ENCODE measurements around the gene SMIM38. TPM values are rescaled to one million over a fixed set of nuclear protein-coding genes. Genes with fewer than 3 reads are reported as not detected.

SMIM38 gene
- polyA plus RNA-seq, 1 experiment: 0.09 TPM

DNA sequence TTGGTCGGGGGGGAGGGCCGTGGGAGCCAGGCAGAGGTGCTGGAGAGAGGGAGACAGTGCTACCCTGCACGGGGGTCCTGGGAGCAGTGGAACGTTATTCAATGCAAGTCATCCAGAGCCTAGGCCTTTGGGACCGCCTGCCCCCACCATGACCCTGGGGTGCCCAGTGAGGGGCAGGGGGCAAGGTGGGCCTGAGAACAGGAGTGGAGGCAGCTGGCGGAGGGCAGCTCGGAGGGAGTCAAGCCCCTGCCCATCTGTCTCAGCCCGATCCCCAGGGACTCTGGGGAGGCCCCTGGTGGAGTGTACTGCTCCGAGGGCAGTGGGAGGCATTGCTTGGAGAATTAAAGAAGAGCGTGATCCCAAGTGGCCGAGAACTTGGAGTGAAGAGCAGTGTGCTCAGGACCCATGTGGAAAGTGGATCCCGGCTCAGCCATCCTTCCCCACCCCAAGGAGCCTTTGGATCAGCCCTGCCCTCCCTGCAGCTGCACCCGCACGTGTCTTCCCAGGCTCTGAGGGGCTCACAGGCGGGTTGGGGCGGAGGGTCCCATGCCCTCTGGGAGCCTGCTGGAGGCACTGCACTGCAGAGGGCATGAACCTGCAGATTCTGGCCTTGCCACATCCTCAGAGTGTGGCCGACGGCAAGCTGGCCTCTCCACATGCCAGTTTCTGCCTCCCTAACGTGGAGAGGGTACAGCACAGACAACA is 34.0 kb upstream of the SMIM38 start:
- CTCF ChIA-PET: no interaction called here
- TF ChIP-seq, protein P1, sequence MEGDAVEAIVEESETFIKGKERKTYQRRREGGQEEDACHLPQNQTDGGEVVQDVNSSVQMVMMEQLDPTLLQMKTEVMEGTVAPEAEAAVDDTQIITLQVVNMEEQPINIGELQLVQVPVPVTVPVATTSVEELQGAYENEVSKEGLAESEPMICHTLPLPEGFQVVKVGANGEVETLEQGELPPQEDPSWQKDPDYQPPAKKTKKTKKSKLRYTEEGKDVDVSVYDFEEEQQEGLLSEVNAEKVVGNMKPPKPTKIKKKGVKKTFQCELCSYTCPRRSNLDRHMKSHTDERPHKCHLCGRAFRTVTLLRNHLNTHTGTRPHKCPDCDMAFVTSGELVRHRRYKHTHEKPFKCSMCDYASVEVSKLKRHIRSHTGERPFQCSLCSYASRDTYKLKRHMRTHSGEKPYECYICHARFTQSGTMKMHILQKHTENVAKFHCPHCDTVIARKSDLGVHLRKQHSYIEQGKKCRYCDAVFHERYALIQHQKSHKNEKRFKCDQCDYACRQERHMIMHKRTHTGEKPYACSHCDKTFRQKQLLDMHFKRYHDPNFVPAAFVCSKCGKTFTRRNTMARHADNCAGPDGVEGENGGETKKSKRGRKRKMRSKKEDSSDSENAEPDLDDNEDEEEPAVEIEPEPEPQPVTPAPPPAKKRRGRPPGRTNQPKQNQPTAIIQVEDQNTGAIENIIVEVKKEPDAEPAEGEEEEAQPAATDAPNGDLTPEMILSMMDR (IDR thresholded peaks at IDR 0.05; ENCODE audit: low read depth, low read length): no peak
- POLR2A ChIA-PET: no interaction called here

DNA sequence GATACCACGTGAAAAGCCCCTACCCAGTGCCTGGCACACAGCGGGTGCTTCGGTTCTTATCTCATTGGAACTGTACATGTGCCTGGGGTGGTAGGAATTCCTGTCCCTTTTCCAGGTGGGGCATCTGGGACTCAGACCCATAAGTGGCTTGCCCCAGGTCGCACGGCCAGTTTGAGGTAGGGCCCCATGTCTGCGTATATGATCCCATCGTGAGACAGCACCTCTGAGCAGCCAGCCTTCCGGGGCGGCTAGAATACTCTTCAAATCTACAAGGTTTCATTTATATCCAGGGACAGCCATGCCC is 33.5 kb upstream of the SMIM38 start:
- no peak overlapping the region for H3K4me3 ChIP-seq (ENCODE audit: low read depth, low read length)
- TF ChIP-seq, protein P1 (IDR thresholded peaks at IDR 0.05; ENCODE audit: low read depth, low read length): no peak
- no peak for DNase-seq (ENCODE audit: low read depth, low spot score)
- POLR2A ChIA-PET: interaction anchor here (1.5 kb wide), 1 partner anchor 44 kb away, joined by 3 read pairs; no protein-coding TSS in a partner anchor
- peaks cover 17% of the 10 kb centered on the region for H3K9me3 ChIP-seq (ENCODE audit: control insufficient read depth, insufficient read depth, low read length)
- H3K27me3 ChIP-seq (ENCODE audit: control insufficient read depth, insufficient read depth, low read length): no peaks in the 10 kb centered on the region
- no peak overlapping the region for H3K27ac ChIP-seq (ENCODE audit: low read depth, low read length)
- CTCF ChIA-PET: interaction anchor here (1.5 kb wide), 1 partner anchor 9 kb away, joined by 5 read pairs; no protein-coding TSS in a partner anchor

More for the DNA sequence above, 34.0 kb upstream of the SMIM38 start:
- no peak for DNase-seq (ENCODE audit: low read depth, low spot score)
- Histone ChIP-seq H3K27me3 (ENCODE audit: control insufficient read depth, insufficient read depth, low read length) (no peaks in the 10 kb centered on the region), H3K27ac (ENCODE audit: low read depth, low read length) (no peak overlapping the region), H3K4me3 (ENCODE audit: low read depth, low read length) (no peak overlapping the region), H3K9me3 (ENCODE audit: control insufficient read depth, insufficient read depth, low read length) (peaks cover 16% of the 10 kb centered on the region)

DNA sequence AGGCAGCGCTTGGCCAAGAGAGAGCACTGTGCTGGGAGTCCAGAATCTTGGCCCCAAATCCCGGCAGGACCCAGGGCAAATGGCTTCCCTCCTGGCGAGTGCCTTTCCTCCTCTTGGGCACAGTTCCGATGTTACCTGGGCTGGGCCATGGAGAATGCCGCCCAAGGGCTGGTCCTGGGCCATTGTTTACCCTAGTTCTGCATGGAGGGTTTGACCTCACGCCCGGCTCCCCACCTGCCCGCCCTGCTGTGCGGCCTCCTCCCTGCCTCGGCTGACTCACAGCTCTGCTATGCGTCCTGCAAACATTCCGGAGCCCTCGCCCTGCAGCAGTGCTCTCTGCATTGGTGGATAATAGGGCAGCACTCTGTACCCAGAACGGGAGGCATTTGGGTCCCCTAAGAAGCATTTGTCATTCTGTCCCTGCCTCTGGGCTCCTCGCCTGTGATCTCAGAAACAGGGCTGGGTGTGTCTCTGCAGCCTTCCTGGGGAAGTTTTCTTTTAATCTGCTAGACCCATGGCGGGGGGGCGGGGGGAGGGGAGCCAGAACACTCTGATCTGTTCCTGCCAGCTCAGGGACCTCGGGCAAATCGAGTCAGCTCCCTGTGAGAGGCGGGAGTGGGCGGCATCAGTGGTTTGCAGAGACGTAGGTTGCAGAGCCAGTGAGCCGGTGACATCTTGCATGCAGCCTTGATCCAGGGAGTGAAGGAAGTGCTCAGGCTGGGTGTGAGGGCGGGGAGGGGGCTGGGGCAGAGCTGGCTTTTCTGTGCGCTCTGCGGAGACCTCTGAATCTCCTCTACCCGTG is 32.9 kb upstream of the SMIM38 start:
- Histone ChIP-seq H3K27me3 (ENCODE audit: control insufficient read depth, insufficient read depth, low read length) (no peaks in the 10 kb centered on the region), H3K9me3 (ENCODE audit: control insufficient read depth, insufficient read depth, low read length) (peaks cover 20% of the 10 kb centered on the region), H3K27ac (ENCODE audit: low read depth, low read length) (no peak overlapping the region), H3K4me3 (ENCODE audit: low read depth, low read length) (no peak overlapping the region)
- ChIA-PET POLR2A (interaction anchor here (0.5 to 1.5 kb wide), 4 partner anchors 44 to 773 kb away, joined by 3 to 4 read pairs (median 4); no protein-coding TSS in a partner anchor), CTCF (interaction anchor here (1.0 to 1.5 kb wide), 2 partner anchors 9 to 170 kb away, joined by 3 to 5 read pairs; no protein-coding TSS in a partner anchor)
- DNase-seq (ENCODE audit: low read depth, low spot score): peak; percentile 33
- TF ChIP-seq, protein P1 (IDR thresholded peaks at IDR 0.05; ENCODE audit: low read depth, low read length): no peak

DNA sequence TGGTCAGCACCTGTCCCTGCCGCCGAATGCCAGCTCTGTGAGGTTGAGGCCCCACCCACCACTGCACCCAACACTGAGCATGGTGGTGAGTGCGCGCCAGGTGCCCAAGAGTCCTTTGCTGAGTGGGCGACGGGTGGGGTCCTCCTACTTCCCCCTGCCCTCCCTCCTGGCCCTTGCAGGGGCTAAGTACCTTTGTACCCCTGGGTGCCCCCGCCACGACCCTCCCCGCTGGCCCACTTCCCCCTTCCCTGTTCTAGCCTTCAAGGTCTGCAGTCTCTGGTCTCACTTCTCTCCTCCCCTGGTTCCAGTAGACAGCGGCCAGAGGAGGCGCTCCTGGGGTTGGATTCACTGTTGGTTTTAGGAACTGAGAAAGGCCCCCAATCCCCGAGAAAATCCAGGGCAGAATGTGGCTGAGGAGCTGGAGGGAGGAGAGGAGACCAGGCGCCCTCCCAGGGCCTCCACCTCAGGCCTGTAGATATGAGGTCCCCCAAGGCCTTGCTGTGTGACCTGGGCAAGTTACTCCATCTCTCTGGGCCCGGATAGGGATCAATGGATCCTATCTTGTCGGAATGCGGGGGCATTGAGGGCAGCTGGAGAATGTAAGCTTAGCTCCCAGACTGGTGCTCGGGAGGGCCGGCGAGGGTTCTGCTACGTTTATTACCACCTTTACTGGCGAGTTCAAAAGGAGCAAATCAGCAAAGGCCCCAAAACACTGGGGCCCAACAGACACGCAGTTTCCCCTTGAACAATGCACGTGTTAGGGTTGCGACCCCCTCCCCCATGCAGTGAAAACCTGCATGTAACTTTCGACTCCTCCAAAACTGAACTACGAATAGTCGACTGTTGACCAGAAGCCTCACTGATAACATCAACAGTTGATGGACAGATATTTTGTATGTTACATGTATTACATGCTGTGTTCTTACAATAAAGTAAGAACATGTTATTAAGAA is 31.9 kb upstream of the SMIM38 start:
- Histone ChIP-seq H3K27ac (ENCODE audit: low read depth, low read length) (no peak overlapping the region), H3K4me3 (ENCODE audit: low read depth, low read length) (no peak overlapping the region), H3K27me3 (ENCODE audit: control insufficient read depth, insufficient read depth, low read length) (no peaks in the 10 kb centered on the region), H3K9me3 (ENCODE audit: control insufficient read depth, insufficient read depth, low read length) (peaks cover 21% of the 10 kb centered on the region)
- TF ChIP-seq, protein P1 (IDR thresholded peaks at IDR 0.05; ENCODE audit: low read depth, low read length): no peak
- no peak for DNase-seq (ENCODE audit: low read depth, low spot score)
- POLR2A ChIA-PET: interaction anchor here (0.7 to 1.5 kb wide), 4 partner anchors 43 to 520 kb away, joined by 3 to 4 read pairs (median 4); no protein-coding TSS in a partner anchor
- CTCF ChIA-PET: interaction anchor here (1.0 to 1.5 kb wide), 2 partner anchors 8 to 169 kb away, joined by 3 to 5 read pairs; no protein-coding TSS in a partner anchor

Data from AG04450 (cell line).